Sigmoid colon (tissue), 7 donors: Measurements from ENCODE around the gene YTHDF1. TPM values are rescaled to one million over a fixed set of nuclear protein-coding genes. Genes with fewer than 3 reads are reported as not detected.

Experiments used
- DNase-seq: peaks from one replicate; pipeline ENCODE4 v3.0.0-alpha.2; 2019
- H3K27ac ChIP-seq, 4 donors: fragments of 200-600 bp; sonication (generic); one replicate each; pipeline ENCODE4 v1.5.1; 2016 to 2019; ENCODE audit warnings: mild to moderate bottlenecking in 1 of 4
- H3K27me3 ChIP-seq, 3 donors: fragments of 200-600 bp; sonication (generic); one replicate each; pipeline ENCODE4 v1.5.1; 2019; ENCODE audit warnings: mild to moderate bottlenecking in 1 of 3
- H3K36me3 ChIP-seq, 4 donors: fragments of 200-600 bp; sonication (generic); one replicate each; pipeline ENCODE4 v1.5.1; 2016 to 2019
- H3K4me1 ChIP-seq, 4 donors: fragments of 200-600 bp; sonication (generic); one replicate each; pipeline ENCODE4 v1.5.1; 2017 to 2019
- H3K4me3 ChIP-seq, 4 donors: fragments of 200-600 bp; sonication (generic); one replicate each; pipeline ENCODE4 v1.5.1; 2017 to 2019; ENCODE audit warnings: mild to moderate bottlenecking in 2 of 4, moderate library complexity in 1 of 4
- H3K9me3 ChIP-seq, 4 donors: fragments of 200-600 bp in 3 of 4; sonication (generic) in 3 of 4; one replicate each; pipeline versions ENCODE4 v1.5.1 to v1.6.1; 2013 to 2019
- EP300 ChIP-seq, 4 donors: sonication (generic); formaldehyde crosslinking; IDR thresholded peaks; one replicate each; pipeline ENCODE4 v1.6.1; 2017; ENCODE audit warnings: antibody characterized with exemption in 4 of 4
- POLR2A ChIP-seq, 2 donors: fragments of 450-650 bp; IDR thresholded peaks; one replicate each; pipeline ENCODE4 v1.6.1; 2016; ENCODE audit warnings: antibody characterized with exemption in 2 of 2, mild to moderate bottlenecking in 2 of 2, moderate library complexity in 2 of 2
- POLR2AphosphoS5 ChIP-seq, 4 donors: sonication (generic); formaldehyde crosslinking; IDR thresholded peaks; one replicate each; pipeline ENCODE4 v1.6.1; 2017; ENCODE audit warnings: antibody characterized with exemption in 4 of 4
- WGBS, 2 donors: extraction: QIAGEN DNeasy Blood & Tissue Kit; methylation state at CpG; one replicate each; pipeline ENCODE4 v1.1.7; 2013; 5-methylcytosine and 5-hydroxymethylcytosine counted together
- intact Hi-C: fragments of 100-400 bp; cut with DNase I; formaldehyde crosslinking; loops from one replicate; pipeline ENCODE4 v1.15.1; 2023
- polyA plus RNA-seq, 3 donors: library from polyadenylated mRNA; stranded (reverse); fragments of 200-250 nt; gene quantifications; one replicate each; pipeline ENCODE4 v1.2.3, GENCODE V29; 2013
- total RNA-seq, 4 donors: library from RNA; depleted of rRNA; stranded (reverse); fragments of >200 nt; gene quantifications; one replicate each; pipeline ENCODE4 v1.1.0, GENCODE V29; 2016
- TF ChIP-seq, protein P1 (sequence below), 4 experiments: fragments of 450-650 bp in 3 of 4; fragments of 200-600 bp in 1 of 4; IDR thresholded peaks; one replicate each; pipeline ENCODE4 v1.5.1; 2016 to 2019; ENCODE audit warnings: antibody characterized with exemption in 4 of 4, mild to moderate bottlenecking in 3 of 4, moderate library complexity in 2 of 4
- donor health status: healthy with polysubstance abuse.
- donor health status: Bipolar disorder and iron deficiency.
- donor health status: healthy.

The YTHDF1 gene
- total and polyA plus RNA-seq, 7 donors, result 15.3 to 25.0 (median 22.4) TPM

DNA sequence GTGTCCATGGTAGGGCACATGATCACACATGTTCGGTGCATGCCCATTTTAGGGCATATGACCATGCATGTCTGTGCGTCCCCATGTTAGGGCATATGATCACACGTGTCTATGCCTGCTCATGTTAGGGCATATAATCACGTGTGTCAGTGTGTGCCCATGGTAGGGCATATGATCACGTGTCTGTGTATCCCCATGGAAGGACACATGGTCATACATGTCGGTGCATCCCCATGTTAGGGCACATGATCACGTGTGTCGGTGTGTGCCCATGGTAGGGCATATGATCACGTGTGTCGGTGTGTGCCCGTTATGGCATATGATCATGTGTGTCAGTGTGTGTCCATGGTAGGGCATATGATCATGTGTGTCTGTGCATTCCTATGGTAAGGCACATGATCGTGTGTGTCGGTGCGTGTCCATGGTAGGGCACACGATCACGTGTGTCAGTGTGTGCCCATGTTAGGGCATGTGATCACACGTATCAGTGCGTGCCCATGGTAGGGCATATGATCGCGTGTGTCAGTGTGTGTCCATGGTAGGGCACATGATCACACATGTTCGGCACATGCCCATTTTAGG, 30.6 kb downstream of the YTHDF1 start:
- no peak overlapping the region for H3K27ac ChIP-seq
- DNase-seq, result no peak
- H3K36me3 ChIP-seq, result no peaks in the 10 kb centered on the region
- no peaks in the 10 kb centered on the region for H3K4me1 ChIP-seq
- intact Hi-C loops, result no loop called here
- H3K4me3 ChIP-seq, result no peak overlapping the region
- H3K9me3 ChIP-seq, result no peaks in the 10 kb centered on the region
- 92 to 94% methylated on average over 21 of the region's 21 CpGs for WGBS, 2 donors
- no peak for TF ChIP-seq EP300 (IDR thresholded peaks at IDR 0.05)
- no peak for TF ChIP-seq POLR2A (IDR thresholded peaks at IDR 0.05)
- TF ChIP-seq, protein P1, sequence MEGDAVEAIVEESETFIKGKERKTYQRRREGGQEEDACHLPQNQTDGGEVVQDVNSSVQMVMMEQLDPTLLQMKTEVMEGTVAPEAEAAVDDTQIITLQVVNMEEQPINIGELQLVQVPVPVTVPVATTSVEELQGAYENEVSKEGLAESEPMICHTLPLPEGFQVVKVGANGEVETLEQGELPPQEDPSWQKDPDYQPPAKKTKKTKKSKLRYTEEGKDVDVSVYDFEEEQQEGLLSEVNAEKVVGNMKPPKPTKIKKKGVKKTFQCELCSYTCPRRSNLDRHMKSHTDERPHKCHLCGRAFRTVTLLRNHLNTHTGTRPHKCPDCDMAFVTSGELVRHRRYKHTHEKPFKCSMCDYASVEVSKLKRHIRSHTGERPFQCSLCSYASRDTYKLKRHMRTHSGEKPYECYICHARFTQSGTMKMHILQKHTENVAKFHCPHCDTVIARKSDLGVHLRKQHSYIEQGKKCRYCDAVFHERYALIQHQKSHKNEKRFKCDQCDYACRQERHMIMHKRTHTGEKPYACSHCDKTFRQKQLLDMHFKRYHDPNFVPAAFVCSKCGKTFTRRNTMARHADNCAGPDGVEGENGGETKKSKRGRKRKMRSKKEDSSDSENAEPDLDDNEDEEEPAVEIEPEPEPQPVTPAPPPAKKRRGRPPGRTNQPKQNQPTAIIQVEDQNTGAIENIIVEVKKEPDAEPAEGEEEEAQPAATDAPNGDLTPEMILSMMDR (IDR thresholded peaks at IDR 0.05), result no peak
- no peak for TF ChIP-seq POLR2AphosphoS5 (IDR thresholded peaks at IDR 0.05)
- peaks cover 0 to 28% (median 19%) of the 10 kb centered on the region in 3 donors for H3K27me3 ChIP-seq

DNA sequence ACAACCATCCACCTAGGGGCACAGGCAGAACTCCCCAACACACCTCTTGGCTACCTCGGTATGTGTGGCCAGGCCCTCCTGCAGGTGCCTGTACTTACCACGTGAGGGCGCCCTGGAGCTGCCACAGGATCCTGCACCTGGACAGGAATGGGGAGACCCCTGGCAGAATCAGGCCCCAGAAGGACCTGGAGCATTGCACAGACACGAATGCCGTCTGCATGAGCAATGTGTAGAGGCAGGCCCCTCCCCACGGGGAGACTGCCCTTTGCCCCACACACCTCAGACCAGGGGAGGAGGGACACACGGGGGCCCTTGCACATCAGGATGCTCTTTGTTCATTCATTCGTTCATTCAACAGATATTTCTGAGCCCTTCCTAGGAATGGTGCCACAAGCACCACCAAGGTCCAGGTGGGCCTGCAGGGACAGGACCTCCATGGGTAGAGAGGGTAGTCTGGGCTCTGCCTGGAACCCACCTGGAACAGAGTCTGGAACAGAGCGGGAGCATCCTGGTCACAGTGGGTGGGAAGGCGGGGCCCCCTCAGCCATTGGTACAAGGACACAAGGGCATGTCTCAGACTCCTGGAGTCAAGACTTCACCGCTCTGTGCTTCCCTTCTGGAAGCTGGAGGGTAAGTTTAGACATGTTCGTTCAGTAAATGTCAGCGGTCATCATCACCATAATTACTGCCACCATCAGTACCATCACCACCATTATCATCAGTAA, 32.3 kb downstream of the YTHDF1 start:
- no peak for TF ChIP-seq POLR2A (IDR thresholded peaks at IDR 0.05)
- TF ChIP-seq, protein P1 (IDR thresholded peaks at IDR 0.05), result peak; percentile 31 to 66 (median 54)
- no peak for TF ChIP-seq POLR2AphosphoS5 (IDR thresholded peaks at IDR 0.05)
- no peak for TF ChIP-seq EP300 (IDR thresholded peaks at IDR 0.05)
- Histone ChIP-seq H3K4me1 (peaks cover 0 to 11% (median 9%) of the 10 kb centered on the region in 4 donors), H3K27ac (no peak overlapping the region), H3K9me3 (no peaks in the 10 kb centered on the region), H3K36me3 (no peaks in the 10 kb centered on the region), H3K4me3 (no peak overlapping the region), H3K27me3 (peaks cover 14 to 45% (median 35%) of the 10 kb centered on the region in 3 donors)
- intact Hi-C loops, result loop anchor here (5.0 kb wide), 1 partner anchor 49 kb away; no protein-coding TSS in a partner anchor
- whole genome bisulfite sequencing, 2 donors, result 42 to 49% methylated on average over 13 of the region's 13 CpGs
- no peak for DNase-seq

GRCh38 chr20:63182946-63183415, 33.0 kb downstream of the YTHDF1 start:
- 41 to 60% methylated on average over 9 of the region's 9 CpGs for whole genome bisulfite sequencing, 2 donors
- Histone ChIP-seq H3K4me3 (no peak overlapping the region), H3K27me3 (peaks cover 20 to 51% (median 41%) of the 10 kb centered on the region in 3 donors), H3K4me1 (peaks cover 0 to 17% (median 15%) of the 10 kb centered on the region in 4 donors), H3K9me3 (no peaks in the 10 kb centered on the region), H3K36me3 (no peaks in the 10 kb centered on the region), H3K27ac (no peak overlapping the region)
- TF ChIP-seq EP300 (IDR thresholded peaks at IDR 0.05) (no peak), POLR2AphosphoS5 (IDR thresholded peaks at IDR 0.05) (no peak), POLR2A (IDR thresholded peaks at IDR 0.05) (no peak)
- TF ChIP-seq, protein P1 (IDR thresholded peaks at IDR 0.05), result no peak
- DNase-seq, result no peak
- intact Hi-C loops, result loop anchor here (5.0 kb wide), 1 partner anchor 49 kb away; no protein-coding TSS in a partner anchor

DNA sequence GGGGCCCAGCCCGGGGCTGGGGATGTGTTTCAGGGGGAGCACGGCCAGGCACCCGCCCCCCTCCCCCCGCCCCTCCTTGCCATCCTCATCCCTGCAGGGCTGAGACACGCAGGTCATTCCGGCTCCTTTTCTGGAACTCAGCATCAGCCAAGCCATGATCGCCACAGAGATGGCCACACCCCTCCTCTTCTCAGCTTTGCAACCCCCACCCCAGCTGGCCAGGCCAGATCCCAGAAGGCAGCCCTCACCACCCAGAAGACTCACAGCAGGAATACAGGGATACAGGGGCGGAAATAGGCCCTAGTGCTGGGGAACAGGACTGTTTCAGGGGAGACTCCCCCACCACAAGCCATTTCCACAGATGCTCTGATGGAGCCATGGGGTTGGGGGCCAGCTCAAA, 33.5 kb downstream of the YTHDF1 start:
- TF ChIP-seq EP300 (IDR thresholded peaks at IDR 0.05) (no peak), POLR2AphosphoS5 (IDR thresholded peaks at IDR 0.05) (no peak), POLR2A (IDR thresholded peaks at IDR 0.05) (no peak)
- TF ChIP-seq, protein P1 (IDR thresholded peaks at IDR 0.05), result no peak
- 34 to 58% methylated on average over 8 of the region's 8 CpGs for WGBS, 2 donors
- H3K27ac ChIP-seq, result no peak overlapping the region
- no peak overlapping the region for H3K4me3 ChIP-seq
- no peaks in the 10 kb centered on the region for H3K36me3 ChIP-seq
- DNase-seq, result no peak
- no peaks in the 10 kb centered on the region for H3K9me3 ChIP-seq
- peaks cover 0 to 22% (median 20%) of the 10 kb centered on the region in 4 donors for H3K4me1 ChIP-seq
- peaks cover 25 to 57% (median 47%) of the 10 kb centered on the region in 3 donors for H3K27me3 ChIP-seq
- intact Hi-C loops, result loop anchor here (5.0 kb wide), 1 partner anchor 50 kb away; no protein-coding TSS in a partner anchor
